Mesodermal cell (in vitro differentiated cells): ENCODE results near the gene SCG2.

ENCODE experiments used
- H3K27ac ChIP-seq: 2 replicates; pipeline ENCODE4 v1.7.0; 2013; ENCODE audit warnings: mild to moderate bottlenecking, low read depth, low read length, moderate library complexity; ENCODE audit not compliant: severe bottlenecking
- H3K36me3 ChIP-seq: 2 replicates; pipeline ENCODE4 v1.7.1; 2013; ENCODE audit warnings: mild to moderate bottlenecking, low read length, moderate library complexity; ENCODE audit not compliant: control insufficient read depth, insufficient read depth
- H3K4me1 ChIP-seq: one replicate; pipeline ENCODE4 v1.7.1; 2013; ENCODE audit warnings: mild to moderate bottlenecking, low read length; ENCODE audit not compliant: insufficient read depth, control insufficient read depth, poor library complexity, severe bottlenecking
- H3K4me3 ChIP-seq: 2 replicates; pipeline ENCODE4 v1.7.0; 2013; ENCODE audit warnings: low read length, control low read depth, mild to moderate bottlenecking; ENCODE audit not compliant: insufficient read depth, poor library complexity, severe bottlenecking; ENCODE audit errors: extremely low read depth
- H3K9me3 ChIP-seq: 2 replicates; pipeline ENCODE4 v1.7.1; 2013; ENCODE audit warnings: mild to moderate bottlenecking, low read length, moderate library complexity; ENCODE audit not compliant: control insufficient read depth
- WGBS, 2 experiments: methylation state at CpG; one replicate each; pipeline ENCODE4 v1.1.5; 2013; ENCODE audit warnings: missing lambda C conversion rate in 2 of 2; ENCODE audit not compliant: insufficient coverage in 2 of 2; 5-methylcytosine and 5-hydroxymethylcytosine counted together

The SCG2 gene

GRCh38 chr2:223612501-223612900 is 10.3 kb upstream of the SCG2 start:
- Histone ChIP-seq H3K36me3 (no peaks in the 10 kb centered on the region), H3K4me1 (no peaks in the 10 kb centered on the region), H3K27ac (peak overlapping the region; percentile 78), H3K4me3 (no peak overlapping the region), H3K9me3 (no peaks in the 10 kb centered on the region)
- 67 to 80% methylated on average over 2 of the region's 5 CpGs for WGBS, 2 experiments

- Histone ChIP-seq H3K4me1 (no peaks in the 10 kb centered on the region), H3K36me3 (no peaks in the 10 kb centered on the region), H3K9me3 (no peaks in the 10 kb centered on the region), H3K27ac (no peak overlapping the region), H3K4me3 (no peak overlapping the region)
- 83% methylated on average over 1 of the region's 2 CpGs; no CpG with 5 or more reads in 1 of the 2 experiments for WGBS, 2 experiments
Observed at GRCh38 chr2:223611061-223611460, 8.9 kb upstream of the SCG2 start.

GRCh38 chr2:223607476-223607875 is 5.3 kb upstream of the SCG2 start:
- Histone ChIP-seq H3K36me3 (no peaks in the 10 kb centered on the region), H3K4me1 (no peaks in the 10 kb centered on the region), H3K27ac (no peak overlapping the region), H3K9me3 (no peaks in the 10 kb centered on the region), H3K4me3 (no peak overlapping the region)
- no CpG with 5 or more reads among the region's 5 CpGs for WGBS, 2 experiments

- H3K9me3 ChIP-seq = no peaks in the 10 kb centered on the region
- no peak overlapping the region for H3K4me3 ChIP-seq
- H3K36me3 ChIP-seq = no peaks in the 10 kb centered on the region
- WGBS, 2 experiments = 83% methylated on average over 1 of the region's 1 CpG; no CpG with 5 or more reads in 1 of the 2 experiments
- no peaks in the 10 kb centered on the region for H3K4me1 ChIP-seq
- H3K27ac ChIP-seq = no peak overlapping the region
Observed at GRCh38 chr2:223606946-223607345, 4.8 kb upstream of the SCG2 start.

- H3K4me1 ChIP-seq = no peaks in the 10 kb centered on the region
- no peaks in the 10 kb centered on the region for H3K36me3 ChIP-seq
- H3K9me3 ChIP-seq = no peaks in the 10 kb centered on the region
- no peak overlapping the region for H3K27ac ChIP-seq
- 83% methylated on average over 1 to 2 of the region's 2 CpGs for WGBS, 2 experiments
- no peak overlapping the region for H3K4me3 ChIP-seq
Observed at GRCh38 chr2:223604231-223604630, 2.1 kb upstream of the SCG2 start.

GRCh38 chr2:223602972-223603371 is 811 bp upstream of the SCG2 start:
- Histone ChIP-seq H3K4me3 (no peak overlapping the region), H3K27ac (no peak overlapping the region), H3K9me3 (no peaks in the 10 kb centered on the region), H3K36me3 (no peaks in the 10 kb centered on the region), H3K4me1 (no peaks in the 10 kb centered on the region)
- WGBS, 2 experiments = no CpG with 5 or more reads among the region's 2 CpGs

GRCh38 chr2:223601018-223601417 is 1.1 kb downstream of the SCG2 start:
- Histone ChIP-seq H3K9me3 (no peaks in the 10 kb centered on the region), H3K4me3 (no peak overlapping the region), H3K36me3 (no peaks in the 10 kb centered on the region), H3K4me1 (no peaks in the 10 kb centered on the region), H3K27ac (no peak overlapping the region)

GRCh38 chr2:223599640-223600380 is 2.4 kb downstream of the SCG2 start:
- Histone ChIP-seq H3K4me3 (no peak overlapping the region), H3K27ac (no peak overlapping the region), H3K36me3 (no peaks in the 10 kb centered on the region), H3K4me1 (no peaks in the 10 kb centered on the region), H3K9me3 (no peaks in the 10 kb centered on the region)
- WGBS, 2 experiments = 76 to 93% methylated on average over 3 to 5 of the region's 6 CpGs

- Histone ChIP-seq H3K36me3 (no peaks in the 10 kb centered on the region), H3K4me3 (no peak overlapping the region), H3K27ac (no peak overlapping the region), H3K4me1 (no peaks in the 10 kb centered on the region), H3K9me3 (no peaks in the 10 kb centered on the region)
- 80 to 88% methylated on average over 1 of the region's 2 CpGs for WGBS, 2 experiments
Observed at GRCh38 chr2:223598994-223599639, 3.0 kb downstream of the SCG2 start.

- Histone ChIP-seq H3K36me3 (no peaks in the 10 kb centered on the region), H3K27ac (no peak overlapping the region), H3K9me3 (no peaks in the 10 kb centered on the region), H3K4me1 (no peaks in the 10 kb centered on the region), H3K4me3 (no peak overlapping the region)
Observed at GRCh38 chr2:223597076-223597475, 5.1 kb downstream of the SCG2 start.

- Histone ChIP-seq H3K36me3 (no peaks in the 10 kb centered on the region), H3K4me3 (no peak overlapping the region)
- WGBS, 2 experiments = 100% methylated on average over 1 of the region's 1 CpG
Observed at GRCh38 chr2:223596208-223596607, 6.0 kb downstream of the SCG2 start.

More at GRCh38 chr2:223596208-223596607, 6.0 kb downstream of the SCG2 start:
- H3K9me3 ChIP-seq = no peaks in the 10 kb centered on the region
- H3K27ac ChIP-seq = no peak overlapping the region
- no peaks in the 10 kb centered on the region for H3K4me1 ChIP-seq
